Tibial nerve (tissue), 3 donors: ENCODE data around the gene ADGRL3.

Experiments
- POLR2A ChIP-seq, 2 donors: fragments of 450-650 bp; IDR thresholded peaks; one replicate each; pipeline ENCODE4 v1.6.1; 2017; ENCODE audit warnings: antibody characterized with exemption in 2 of 2, mild to moderate bottlenecking in 2 of 2, moderate library complexity in 2 of 2
- TF ChIP-seq, protein P1 (sequence below), 5 experiments: fragments of 200-600 bp in 3 of 5; fragments of 450-650 bp in 2 of 5; sonication (generic) in 3 of 5; IDR thresholded peaks; one replicate each; pipeline ENCODE4 v1.5.1; 2016 to 2019; ENCODE audit warnings: antibody characterized with exemption in 5 of 5, mild to moderate bottlenecking in 3 of 5, moderate library complexity in 2 of 5

DNA sequence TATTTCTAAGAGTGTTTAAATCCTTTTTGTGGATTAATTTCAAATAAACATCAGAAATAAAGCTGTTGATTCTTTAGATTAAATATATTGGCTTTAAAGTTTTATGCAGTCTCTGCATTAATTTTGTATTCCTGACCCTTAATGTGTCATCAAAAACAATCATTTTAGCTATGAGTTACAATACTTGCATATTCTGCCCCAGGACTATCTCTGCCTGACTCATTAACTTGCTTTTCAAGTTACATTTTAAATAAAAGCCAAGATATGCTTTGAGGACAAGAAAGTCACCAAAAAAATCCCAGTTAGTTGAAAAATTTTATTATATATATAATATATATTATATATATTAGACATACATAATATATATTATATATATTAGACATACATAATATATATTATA lies 208.7 kb downstream of the ADGRL3 start:
- TF ChIP-seq, protein P1, sequence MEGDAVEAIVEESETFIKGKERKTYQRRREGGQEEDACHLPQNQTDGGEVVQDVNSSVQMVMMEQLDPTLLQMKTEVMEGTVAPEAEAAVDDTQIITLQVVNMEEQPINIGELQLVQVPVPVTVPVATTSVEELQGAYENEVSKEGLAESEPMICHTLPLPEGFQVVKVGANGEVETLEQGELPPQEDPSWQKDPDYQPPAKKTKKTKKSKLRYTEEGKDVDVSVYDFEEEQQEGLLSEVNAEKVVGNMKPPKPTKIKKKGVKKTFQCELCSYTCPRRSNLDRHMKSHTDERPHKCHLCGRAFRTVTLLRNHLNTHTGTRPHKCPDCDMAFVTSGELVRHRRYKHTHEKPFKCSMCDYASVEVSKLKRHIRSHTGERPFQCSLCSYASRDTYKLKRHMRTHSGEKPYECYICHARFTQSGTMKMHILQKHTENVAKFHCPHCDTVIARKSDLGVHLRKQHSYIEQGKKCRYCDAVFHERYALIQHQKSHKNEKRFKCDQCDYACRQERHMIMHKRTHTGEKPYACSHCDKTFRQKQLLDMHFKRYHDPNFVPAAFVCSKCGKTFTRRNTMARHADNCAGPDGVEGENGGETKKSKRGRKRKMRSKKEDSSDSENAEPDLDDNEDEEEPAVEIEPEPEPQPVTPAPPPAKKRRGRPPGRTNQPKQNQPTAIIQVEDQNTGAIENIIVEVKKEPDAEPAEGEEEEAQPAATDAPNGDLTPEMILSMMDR (IDR thresholded peaks at IDR 0.05) = no peak
- TF ChIP-seq POLR2A (IDR thresholded peaks at IDR 0.05) = no peak
